Right kidney (tissue), 1 donor: ENCODE data around the gene DOCK3.
"Not testable (repeated sequence)": the region's sequence is repeated elsewhere in the genome, so short reads cannot be mapped to it uniquely, and the experiment has no call there.

ENCODE experiments used
- DNase-seq: peaks from one replicate; pipeline ENCODE4 v3.0.0-alpha.2; 2016

DOCK3 gene

GRCh38 chr3:50650018-50650417 is 24.7 kb upstream of the DOCK3 start:
- DNase-seq, result no peak

- DNase-seq, result no peak
Measured at GRCh38 chr3:50651445-50651844, 23.3 kb upstream of the DOCK3 start.

GRCh38 chr3:50651920-50652529 is 22.7 kb upstream of the DOCK3 start:
- DNase-seq, result no peak

GRCh38 chr3:50652709-50653108 is 22.0 kb upstream of the DOCK3 start:
- no peak for DNase-seq

GRCh38 chr3:50653937-50654595 is 20.7 kb upstream of the DOCK3 start:
- no peak for DNase-seq

GRCh38 chr3:50655009-50655830 is 19.5 kb upstream of the DOCK3 start:
- DNase-seq, result no peak

GRCh38 chr3:50656417-50657195 is 18.1 kb upstream of the DOCK3 start:
- DNase-seq, result no peak

- no peak for DNase-seq
Measured at GRCh38 chr3:50657407-50657806, 17.3 kb upstream of the DOCK3 start.

- DNase-seq, result no peak
Measured at GRCh38 chr3:50657816-50658215, 16.9 kb upstream of the DOCK3 start.

- no peak for DNase-seq
Measured at GRCh38 chr3:50658416-50658815, 16.3 kb upstream of the DOCK3 start.

GRCh38 chr3:50658831-50659230 is 15.9 kb upstream of the DOCK3 start:
- no peak for DNase-seq

- DNase-seq, result no peak
Measured at GRCh38 chr3:50660386-50660785, 14.3 kb upstream of the DOCK3 start.

- DNase-seq, result no peak
Measured at GRCh38 chr3:50661321-50661837, 13.3 kb upstream of the DOCK3 start.

- no peak for DNase-seq
Measured at GRCh38 chr3:50662408-50662807, 12.3 kb upstream of the DOCK3 start.

- DNase-seq, result no peak
Measured at GRCh38 chr3:50665081-50665840, 9.5 kb upstream of the DOCK3 start.

- DNase-seq, result not testable (repeated sequence)
Measured at GRCh38 chr3:50665841-50666115, 8.9 kb upstream of the DOCK3 start.

GRCh38 chr3:50666837-50667236 is 7.9 kb upstream of the DOCK3 start:
- DNase-seq, result no peak

GRCh38 chr3:50671331-50671730 is 3.4 kb upstream of the DOCK3 start:
- no peak for DNase-seq

- no peak for DNase-seq
Measured at GRCh38 chr3:50672656-50673055, 2.1 kb upstream of the DOCK3 start.

- DNase-seq, result no peak
Measured at GRCh38 chr3:50673931-50674330, 796 bp upstream of the DOCK3 start.

- DNase-seq, result peak; percentile 34
Measured at GRCh38 chr3:50675179-50676030, 678 bp downstream of the DOCK3 start.
